KMS-11 (cell line): ENCODE measurements around the gene ASS1.

ENCODE experiments used
- H2AFZ ChIP-seq: fragments of 200-600 bp; sonication (generic); 2 replicates; pipeline ENCODE4 v1.6.1; 2016; ENCODE audit warnings: antibody characterized with exemption, mixed run types, low read depth
- H3K27ac ChIP-seq: fragments of 200-600 bp; sonication (generic); 2 replicates; pipeline ENCODE4 v1.6.1; 2016; ENCODE audit warnings: mild to moderate bottlenecking, mixed run types
- H3K27me3 ChIP-seq: fragments of 200-600 bp; sonication (generic); 2 replicates; pipeline ENCODE4 v1.6.1; 2017; ENCODE audit warnings: mild to moderate bottlenecking, low read depth, mixed run types, moderate library complexity; ENCODE audit not compliant: insufficient read depth
- H3K36me3 ChIP-seq: fragments of 200-600 bp; sonication (generic); 2 replicates; pipeline ENCODE4 v1.6.1; 2017; ENCODE audit warnings: mild to moderate bottlenecking, mixed run types; ENCODE audit not compliant: insufficient read depth
- H3K4me1 ChIP-seq: fragments of 200-600 bp; sonication (generic); 2 replicates; pipeline ENCODE4 v1.6.1; 2016; ENCODE audit warnings: mild to moderate bottlenecking, low read depth, mixed run types; ENCODE audit not compliant: poor library complexity, severe bottlenecking
- H3K4me2 ChIP-seq: fragments of 200-600 bp; sonication (generic); 2 replicates; pipeline ENCODE4 v1.7.0; 2016; ENCODE audit warnings: mild to moderate bottlenecking, mixed run types
- H3K4me3 ChIP-seq: fragments of 200-600 bp; sonication (generic); IDR thresholded peaks from 2 replicates; pipeline ENCODE4 v1.6.1; 2017; ENCODE audit warnings: low read depth, low read length, mixed read lengths; ENCODE audit not compliant: insufficient read depth
- H3K79me2 ChIP-seq: fragments of 200-600 bp; sonication (generic); 2 replicates; pipeline ENCODE4 v1.6.1; 2016; ENCODE audit warnings: low read depth, mixed run types; ENCODE audit not compliant: insufficient read depth
- H3K9ac ChIP-seq: fragments of 200-600 bp; sonication (generic); 2 replicates; pipeline ENCODE4 v1.6.1; 2016; ENCODE audit warnings: mild to moderate bottlenecking, mixed run types
- H4K20me1 ChIP-seq: fragments of 200-600 bp; sonication (generic); 2 replicates; pipeline ENCODE4 v1.6.1; 2016; ENCODE audit warnings: mild to moderate bottlenecking, mixed run types; ENCODE audit not compliant: insufficient read depth
- TF ChIP-seq, protein P1 (sequence below): fragments of 200-600 bp; sonication (generic); conservative IDR thresholded peaks from 2 replicates; pipeline ENCODE4 v1.6.1; 2017; ENCODE audit warnings: low read depth, mild to moderate bottlenecking, antibody characterized with exemption, low read length, moderate library complexity, mixed read lengths

ASS1 gene

GRCh38 chr9:130405657-130406257 is 39.0 kb upstream of the ASS1 start:
- Histone ChIP-seq H3K4me3 (no peak overlapping the region), H3K79me2 (no peaks in the 10 kb centered on the region), H2AFZ (no peak overlapping the region), H3K36me3 (no peaks in the 10 kb centered on the region), H3K27me3 (peaks cover 69% of the 10 kb centered on the region), H4K20me1 (no peaks in the 10 kb centered on the region), H3K4me1 (no peaks in the 10 kb centered on the region), H3K27ac (no peak overlapping the region), H3K4me2 (no peak overlapping the region), H3K9ac (no peak overlapping the region)
- TF ChIP-seq, protein P1, sequence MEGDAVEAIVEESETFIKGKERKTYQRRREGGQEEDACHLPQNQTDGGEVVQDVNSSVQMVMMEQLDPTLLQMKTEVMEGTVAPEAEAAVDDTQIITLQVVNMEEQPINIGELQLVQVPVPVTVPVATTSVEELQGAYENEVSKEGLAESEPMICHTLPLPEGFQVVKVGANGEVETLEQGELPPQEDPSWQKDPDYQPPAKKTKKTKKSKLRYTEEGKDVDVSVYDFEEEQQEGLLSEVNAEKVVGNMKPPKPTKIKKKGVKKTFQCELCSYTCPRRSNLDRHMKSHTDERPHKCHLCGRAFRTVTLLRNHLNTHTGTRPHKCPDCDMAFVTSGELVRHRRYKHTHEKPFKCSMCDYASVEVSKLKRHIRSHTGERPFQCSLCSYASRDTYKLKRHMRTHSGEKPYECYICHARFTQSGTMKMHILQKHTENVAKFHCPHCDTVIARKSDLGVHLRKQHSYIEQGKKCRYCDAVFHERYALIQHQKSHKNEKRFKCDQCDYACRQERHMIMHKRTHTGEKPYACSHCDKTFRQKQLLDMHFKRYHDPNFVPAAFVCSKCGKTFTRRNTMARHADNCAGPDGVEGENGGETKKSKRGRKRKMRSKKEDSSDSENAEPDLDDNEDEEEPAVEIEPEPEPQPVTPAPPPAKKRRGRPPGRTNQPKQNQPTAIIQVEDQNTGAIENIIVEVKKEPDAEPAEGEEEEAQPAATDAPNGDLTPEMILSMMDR = no peak

DNA sequence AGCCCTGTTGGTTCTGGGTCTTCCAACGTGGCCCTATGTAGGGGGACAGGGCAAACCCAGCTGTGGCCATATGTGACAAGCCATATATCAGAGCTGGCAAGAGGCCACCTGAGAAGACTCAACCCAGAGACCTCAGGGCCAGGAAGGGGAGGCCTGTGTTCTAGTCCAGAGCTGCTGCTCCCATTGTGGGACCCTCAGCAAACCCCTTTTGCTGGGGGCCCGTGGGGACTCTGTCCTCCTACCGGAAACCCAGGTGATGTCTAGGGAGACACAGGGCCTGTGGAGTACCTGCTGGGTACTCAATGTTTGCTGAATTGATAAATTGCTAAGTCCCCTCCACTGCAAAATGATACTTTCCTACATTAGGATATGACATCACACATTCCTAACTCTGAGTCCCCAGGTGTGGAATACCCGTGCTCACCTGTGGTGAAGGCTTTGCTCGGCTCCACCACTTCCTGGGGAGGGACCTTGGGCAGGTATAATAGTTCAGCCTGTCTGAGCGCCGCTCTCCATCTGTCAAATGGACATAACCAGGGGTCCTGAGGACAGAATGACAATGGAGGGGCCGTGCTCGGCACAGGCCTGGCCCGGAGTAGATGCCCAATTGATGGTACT is 38.4 kb upstream of the ASS1 start:
- Histone ChIP-seq H2AFZ (no peak overlapping the region), H3K4me3 (no peak overlapping the region), H3K36me3 (no peaks in the 10 kb centered on the region), H3K27ac (no peak overlapping the region), H4K20me1 (no peaks in the 10 kb centered on the region), H3K9ac (no peak overlapping the region), H3K27me3 (peaks cover 69% of the 10 kb centered on the region), H3K79me2 (no peaks in the 10 kb centered on the region), H3K4me1 (no peaks in the 10 kb centered on the region), H3K4me2 (no peak overlapping the region)
- TF ChIP-seq, protein P1 = no peak

DNA sequence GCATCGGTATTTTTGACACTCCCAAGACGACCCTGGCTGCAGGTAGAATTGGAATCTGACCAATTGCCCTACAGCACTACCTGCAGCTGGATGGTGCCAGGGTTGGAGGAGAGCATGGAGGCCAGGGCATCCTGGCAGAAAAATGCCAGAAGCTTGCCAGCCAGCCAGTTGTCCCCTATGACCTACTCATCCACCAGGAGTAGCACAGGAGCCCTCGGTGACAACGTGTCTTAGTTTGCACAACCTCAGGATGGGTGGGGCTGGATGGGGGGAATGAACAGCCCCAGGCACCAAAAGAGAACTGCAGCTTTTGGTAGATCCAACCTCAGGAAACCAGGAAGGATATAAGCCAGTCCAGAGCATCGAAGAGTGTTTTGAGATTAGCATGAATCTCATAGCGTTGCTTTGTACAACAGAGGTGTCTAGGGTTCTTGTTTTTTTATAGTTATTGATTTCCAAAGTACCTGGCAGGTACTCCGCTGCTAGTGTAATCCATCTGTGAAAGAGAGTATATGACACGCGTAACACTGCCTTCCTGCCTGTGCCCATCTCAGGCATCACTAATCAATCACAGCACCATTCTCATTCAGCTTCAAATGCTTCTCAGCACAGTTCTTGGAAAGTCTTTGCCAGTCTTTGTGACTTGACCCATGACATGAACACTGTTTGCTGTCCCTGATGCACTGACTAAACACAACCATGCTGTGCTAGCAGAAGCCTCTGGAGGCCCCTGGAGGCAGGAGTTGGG is 36.7 kb upstream of the ASS1 start:
- TF ChIP-seq, protein P1 = no peak
- no peak overlapping the region for H3K4me2 ChIP-seq
- no peaks in the 10 kb centered on the region for H3K4me1 ChIP-seq

GRCh38 chr9:130408669-130409068 is 36.1 kb upstream of the ASS1 start:
- no peak overlapping the region for H3K4me2 ChIP-seq
- H3K79me2 ChIP-seq = no peaks in the 10 kb centered on the region
- no peak overlapping the region for H3K27ac ChIP-seq
- TF ChIP-seq, protein P1 = no peak
- H3K4me3 ChIP-seq = no peak overlapping the region
- H3K4me1 ChIP-seq = no peaks in the 10 kb centered on the region
- H3K27me3 ChIP-seq = peaks cover 65% of the 10 kb centered on the region
- no peak overlapping the region for H3K9ac ChIP-seq
- H3K36me3 ChIP-seq = no peaks in the 10 kb centered on the region
- H4K20me1 ChIP-seq = no peaks in the 10 kb centered on the region
- H2AFZ ChIP-seq = no peak overlapping the region

More for the DNA sequence above, 36.7 kb upstream of the ASS1 start:
- no peak overlapping the region for H3K4me3 ChIP-seq
- no peaks in the 10 kb centered on the region for H3K79me2 ChIP-seq
- H3K9ac ChIP-seq = no peak overlapping the region
- H2AFZ ChIP-seq = no peak overlapping the region
- no peaks in the 10 kb centered on the region for H3K36me3 ChIP-seq
- no peak overlapping the region for H3K27ac ChIP-seq
- no peaks in the 10 kb centered on the region for H4K20me1 ChIP-seq
- H3K27me3 ChIP-seq = peaks cover 65% of the 10 kb centered on the region
